IMR-90 (cell line): ENCODE data around the gene CHST14. TPM values are rescaled to one million over a fixed set of nuclear protein-coding genes. Genes with fewer than 3 reads are reported as not detected.

Experiments
- ATAC-seq: fragments of 200-7000 bp; cut with Tn5 transposase; 2 replicates; pipeline ENCODE4 v1.9.1; 2020; ENCODE audit warnings: low read depth, mild to moderate bottlenecking, moderate library complexity
- BruUV-seq: library from RNA; stranded (reverse); fragments of 400-500 nt; replicated peaks from 2 replicates; lab custom pipeline; 2021; lab: Mats Ljungman, UMichigan
- CTCF ChIA-PET: fragments of 300-600 bp; formaldehyde crosslinking; extraction: SDS; loops from one replicate; lab custom pipeline; 2021; ENCODE audit warnings: antibody characterized with exemption; lab: Yijun Ruan, JAX
- POLR2A ChIA-PET: fragments of 300-600 bp; sonication (Branson Sonifier 250); formaldehyde crosslinking; loops from one replicate; lab custom pipeline; 2022; ENCODE audit warnings: antibody characterized with exemption; ENCODE audit not compliant: unreplicated experiment; lab: Charles Lee
- DNase-seq: peaks from one replicate; pipeline ENCODE4 v3.0.0; 2013
- H2AFZ ChIP-seq: replicated peaks from 2 replicates; pipeline ENCODE3; 2013; ENCODE audit warnings: low read length, mild to moderate bottlenecking; ENCODE audit not compliant: poor library complexity
- H2AK5ac ChIP-seq: 2 replicates; pipeline ENCODE4 v1.6.1; 2013; ENCODE audit warnings: low read depth, low read length, inconsistent platforms
- H2AK9ac ChIP-seq: replicated peaks from 2 replicates; pipeline ENCODE3; 2013; ENCODE audit warnings: mild to moderate bottlenecking, low read depth, low read length, moderate library complexity; ENCODE audit not compliant: poor library complexity
- H2BK120ac ChIP-seq: 2 replicates; pipeline ENCODE4 v1.6.1; 2013; ENCODE audit warnings: low read depth, low read length, inconsistent platforms
- H2BK15ac ChIP-seq: 3 replicates; pipeline ENCODE4 v1.6.1; 2013; ENCODE audit warnings: low read depth, low read length, inconsistent platforms
- H2BK20ac ChIP-seq: 2 replicates; pipeline ENCODE4 v1.6.1; 2013; ENCODE audit warnings: low read depth, mild to moderate bottlenecking, inconsistent platforms, low read length, moderate library complexity
- H2BK5ac ChIP-seq: 2 replicates; pipeline ENCODE4 v1.6.1; 2013; ENCODE audit warnings: mild to moderate bottlenecking, low read depth, low read length, inconsistent platforms; ENCODE audit not compliant: poor library complexity, severe bottlenecking
- H3K14ac ChIP-seq: replicated peaks from 2 replicates; pipeline ENCODE4 v1.6.1; 2013; ENCODE audit warnings: low read depth, low read length, inconsistent platforms
- H3K18ac ChIP-seq: 2 replicates; pipeline ENCODE4 v1.6.1; 2013; ENCODE audit warnings: low read depth, low read length, control low read depth
- H3K23ac ChIP-seq: 2 replicates; pipeline ENCODE4 v1.6.1; 2013; ENCODE audit warnings: low read depth, low read length, inconsistent platforms
- H3K27ac ChIP-seq: 2 replicates; pipeline ENCODE4 v1.5.1; 2013; ENCODE audit warnings: mild to moderate bottlenecking, control low read depth, low read length; ENCODE audit not compliant: insufficient read depth
- H3K27me3 ChIP-seq: 2 replicates; pipeline ENCODE4 v1.6.1; 2013; ENCODE audit warnings: low read length; ENCODE audit not compliant: control insufficient read depth, insufficient read depth
- H3K36me3 ChIP-seq: 2 replicates; pipeline ENCODE4 v1.6.1; 2013; ENCODE audit warnings: low read length, mixed read lengths; ENCODE audit not compliant: control insufficient read depth, insufficient read depth
- H3K4ac ChIP-seq: 2 replicates; pipeline ENCODE4 v1.6.1; 2013; ENCODE audit warnings: low read depth, low read length, inconsistent platforms
- H3K4me1 ChIP-seq: 2 replicates; pipeline ENCODE4 v1.6.1; 2013; ENCODE audit warnings: low read length, mixed read lengths; ENCODE audit not compliant: control insufficient read depth, insufficient read depth
- H3K4me2 ChIP-seq: 2 replicates; pipeline ENCODE4 v1.6.1; 2013; ENCODE audit warnings: low read depth, mild to moderate bottlenecking, control low read depth, low read length, moderate library complexity
- H3K4me3 ChIP-seq: 2 replicates; pipeline ENCODE4 v1.5.1; 2013; ENCODE audit warnings: low read depth, mild to moderate bottlenecking, control low read depth, low read length, moderate library complexity; ENCODE audit not compliant: insufficient read depth
- H3K56ac ChIP-seq: 2 replicates; pipeline ENCODE4 v1.6.1; 2013; ENCODE audit warnings: low read length, inconsistent platforms; ENCODE audit not compliant: insufficient read depth; ENCODE audit errors: extremely low read depth
- H3K79me1 ChIP-seq, 2 experiments: 2 replicates each; pipeline ENCODE4 v1.6.1; 2013; ENCODE audit warnings: low read length in 2 of 2, inconsistent platforms in 1 of 2, low read depth in 1 of 2
- H3K9ac ChIP-seq: 2 replicates; pipeline ENCODE4 v1.6.1; 2013; ENCODE audit warnings: low read depth, low read length, control low read depth
- H3K9me1 ChIP-seq: 2 replicates; pipeline ENCODE4 v1.6.1; 2013; ENCODE audit warnings: low read length, inconsistent platforms; ENCODE audit not compliant: insufficient read depth
- H3K9me3 ChIP-seq: 2 replicates; pipeline ENCODE4 v1.6.1; 2013; ENCODE audit warnings: low read length; ENCODE audit not compliant: control insufficient read depth, insufficient read depth
- H4K20me1 ChIP-seq: 2 replicates; pipeline ENCODE4 v1.6.1; 2013; ENCODE audit warnings: low read length, inconsistent platforms; ENCODE audit not compliant: insufficient read depth
- H4K5ac ChIP-seq: 2 replicates; pipeline ENCODE4 v1.6.1; 2013; ENCODE audit warnings: mild to moderate bottlenecking, low read depth, low read length, control low read depth
- H4K8ac ChIP-seq, 2 experiments: 2 replicates each; pipeline ENCODE4 v1.6.1; 2013; ENCODE audit warnings: low read depth in 2 of 2, low read length in 2 of 2, control low read depth in 1 of 2, inconsistent platforms in 1 of 2
- H4K91ac ChIP-seq: 2 replicates; pipeline ENCODE4 v1.6.1; 2013; ENCODE audit warnings: low read depth, low read length, inconsistent platforms; ENCODE audit not compliant: insufficient read depth
- CHD1 ChIP-seq: IDR thresholded peaks from 2 replicates; pipeline ENCODE4 v1.6.1; 2012; ENCODE audit warnings: low read depth, low read length, improper control_type of control experiment
- MAFK ChIP-seq: IDR thresholded peaks from 2 replicates; pipeline ENCODE4 v1.6.1; 2012; ENCODE audit warnings: low read depth, low read length, improper control_type of control experiment
- MXI1 ChIP-seq: IDR thresholded peaks from 2 replicates; pipeline ENCODE4 v1.6.1; 2012; ENCODE audit warnings: low read depth, mild to moderate bottlenecking, low read length, moderate library complexity, borderline replicate concordance
- RAD21 ChIP-seq: IDR thresholded peaks from 2 replicates; pipeline ENCODE4 v1.6.1; 2012; ENCODE audit warnings: low read length, improper control_type of control experiment
- WGBS, 2 experiments: methylation state at CpG; one replicate each; pipeline versions ENCODE4 v1.1.5 to v1.1.7; 2013; ENCODE audit warnings: missing lambda C conversion rate in 2 of 2; ENCODE audit not compliant: insufficient read length in 1 of 2; ENCODE audit errors: extremely low coverage in 2 of 2; 5-methylcytosine and 5-hydroxymethylcytosine counted together
- dilution Hi-C: fragments of 300-500 bp; cut with HindIII; formaldehyde crosslinking; loops from one replicate; pipeline ENCODE4 v1.14.3; 2018; ENCODE audit warnings: low sequenced_read_pairs; ENCODE audit not compliant: unreplicated experiment
- in situ Hi-C: fragments of 300-500 bp; cut with MboI; formaldehyde crosslinking; loops from 3 replicates; pipeline ENCODE4 v1.14.3; 2019; ENCODE audit warnings: low sequenced_read_pairs, inconsistent platforms, mixed read lengths
- intact Hi-C: fragments of 100-400 bp; cut with micrococcal nuclease; formaldehyde crosslinking; loops from 2 replicates; pipeline ENCODE4 v1.10.0; 2022
- polyA plus RNA-seq, 3 experiments: library from polyadenylated mRNA; depleted of rRNA; stranded (reverse); fragments of >200 nt; gene quantifications; 2 replicates each; pipeline ENCODE4 v1.2.3, GENCODE V29; 2012; ENCODE audit warnings: low replicate concordance in 1 of 3
- total RNA-seq: library from RNA; depleted of rRNA; stranded (reverse); fragments of >200 nt; gene quantifications from 2 replicates; pipeline ENCODE4 v1.2.3, GENCODE V29; 2012
- TF ChIP-seq, protein P1 (sequence below): fragments of 150-350 bp; IDR thresholded peaks from 2 replicates; pipeline ENCODE4 v1.6.1; 2016; ENCODE audit warnings: low read depth, mild to moderate bottlenecking, low read length, moderate library complexity, borderline replicate concordance
- TF ChIP-seq, protein P2 (sequence below): conservative IDR thresholded peaks from 2 replicates; pipeline ENCODE4 v1.5.1; 2012; ENCODE audit warnings: mild to moderate bottlenecking, low read depth, low read length, improper control_type of control experiment

The CHST14 gene
- total and polyA plus RNA-seq, 2 of the 4 experiments (the other 2 are of a cell fraction) = 3.8 to 19.5 TPM

DNA sequence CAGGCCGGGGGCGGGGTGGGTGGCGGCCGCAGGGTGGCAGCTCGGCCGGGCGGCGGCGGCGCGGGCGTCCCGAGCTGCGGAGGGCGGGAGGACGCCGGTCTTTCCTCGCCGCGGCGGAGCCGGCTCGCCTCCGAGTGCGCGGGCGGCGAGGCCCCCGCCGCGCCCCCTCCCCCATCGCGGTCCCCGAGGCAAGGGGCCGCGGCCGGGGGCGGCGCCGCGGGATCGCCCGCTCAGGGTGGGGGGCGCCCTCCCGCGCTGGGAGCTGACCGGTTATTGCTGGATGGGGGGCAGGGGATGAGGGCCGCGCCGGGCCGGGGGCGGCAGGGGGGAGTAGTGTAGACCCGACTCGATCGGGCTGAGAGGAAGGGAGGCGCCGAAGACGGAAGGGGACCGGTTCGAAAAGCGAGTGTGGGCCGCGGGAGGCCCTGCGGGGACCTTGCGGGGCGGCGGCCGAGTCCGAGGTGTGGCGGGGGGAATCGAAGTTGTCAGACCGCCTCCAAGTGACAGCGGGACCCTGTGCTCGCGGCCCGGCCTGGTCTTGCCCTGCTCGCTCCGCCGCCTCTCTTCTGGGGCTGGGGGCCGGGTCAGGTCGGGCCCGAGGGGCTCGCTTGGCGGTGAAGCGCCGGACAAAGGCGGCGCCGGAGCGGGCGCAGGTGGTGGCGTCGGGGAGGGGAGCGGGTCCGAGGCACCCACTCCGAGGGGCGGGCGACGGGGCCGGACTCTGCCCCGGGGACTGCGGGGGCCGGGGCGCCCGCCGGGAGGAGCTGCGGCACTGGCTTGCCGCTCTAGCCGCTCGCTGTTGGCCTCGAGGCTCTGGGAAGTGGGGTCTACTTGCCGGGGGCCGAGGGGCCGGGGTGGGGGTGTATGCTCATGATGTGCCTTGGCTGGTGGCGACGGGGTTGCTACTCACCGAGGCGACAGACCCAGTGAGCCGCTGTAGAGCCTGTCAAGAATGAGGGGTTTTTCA is 28.9 kb upstream of the CHST14 start:
- 3% methylated on average over 33 of the region's 119 CpGs; no CpG with 5 or more reads in 1 of the 2 experiments for WGBS, 2 experiments
- ATAC-seq (no peak; the same call in 1 of the 2 replicates), DNase-seq (no peak)
- Histone ChIP-seq H2BK5ac (no peak overlapping the region), H2BK20ac (no peak overlapping the region), H3K18ac (no peak overlapping the region), H2BK15ac (no peak overlapping the region), H3K4me1 (peaks cover 18% of the 10 kb centered on the region), H2AFZ (peak overlapping the region; percentile 79), H2AK5ac (no peak overlapping the region), H4K91ac (no peak overlapping the region), H3K4ac (no peak overlapping the region), H3K4me2 (peak overlapping the region; percentile 79), H2BK120ac (no peak overlapping the region), H3K27ac (no peak overlapping the region; the same call in 1 of the 2 replicates), H3K27me3 (peaks cover 34% of the 10 kb centered on the region), H4K20me1 (peaks cover 46% of the 10 kb centered on the region), H3K56ac (no peak overlapping the region), H2AK9ac (no peak overlapping the region), H3K79me1 (peaks cover 17 to 44% of the 10 kb centered on the region in 2 experiments), H4K5ac (no peak overlapping the region), H3K14ac (no peak overlapping the region), H3K9ac (peak overlapping the region; percentile 55), H3K36me3 (no peaks in the 10 kb centered on the region), H3K4me3 (peak overlapping the region; percentile 83), H3K9me1 (peaks cover 12% of the 10 kb centered on the region), H3K9me3 (no peaks in the 10 kb centered on the region), H3K23ac (no peak overlapping the region), H4K8ac (no peak overlapping the region)
- in situ Hi-C loops = no loop called here
- dilution Hi-C loops = no loop called here
- TF ChIP-seq, protein P1, sequence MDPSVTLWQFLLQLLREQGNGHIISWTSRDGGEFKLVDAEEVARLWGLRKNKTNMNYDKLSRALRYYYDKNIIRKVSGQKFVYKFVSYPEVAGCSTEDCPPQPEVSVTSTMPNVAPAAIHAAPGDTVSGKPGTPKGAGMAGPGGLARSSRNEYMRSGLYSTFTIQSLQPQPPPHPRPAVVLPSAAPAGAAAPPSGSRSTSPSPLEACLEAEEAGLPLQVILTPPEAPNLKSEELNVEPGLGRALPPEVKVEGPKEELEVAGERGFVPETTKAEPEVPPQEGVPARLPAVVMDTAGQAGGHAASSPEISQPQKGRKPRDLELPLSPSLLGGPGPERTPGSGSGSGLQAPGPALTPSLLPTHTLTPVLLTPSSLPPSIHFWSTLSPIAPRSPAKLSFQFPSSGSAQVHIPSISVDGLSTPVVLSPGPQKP = no peak
- TF ChIP-seq MXI1 (no peak), CHD1 (no peak), RAD21 (peak; percentile 17; the same call in 1 of the 2 replicates), MAFK (no peak)
- TF ChIP-seq, protein P2, sequence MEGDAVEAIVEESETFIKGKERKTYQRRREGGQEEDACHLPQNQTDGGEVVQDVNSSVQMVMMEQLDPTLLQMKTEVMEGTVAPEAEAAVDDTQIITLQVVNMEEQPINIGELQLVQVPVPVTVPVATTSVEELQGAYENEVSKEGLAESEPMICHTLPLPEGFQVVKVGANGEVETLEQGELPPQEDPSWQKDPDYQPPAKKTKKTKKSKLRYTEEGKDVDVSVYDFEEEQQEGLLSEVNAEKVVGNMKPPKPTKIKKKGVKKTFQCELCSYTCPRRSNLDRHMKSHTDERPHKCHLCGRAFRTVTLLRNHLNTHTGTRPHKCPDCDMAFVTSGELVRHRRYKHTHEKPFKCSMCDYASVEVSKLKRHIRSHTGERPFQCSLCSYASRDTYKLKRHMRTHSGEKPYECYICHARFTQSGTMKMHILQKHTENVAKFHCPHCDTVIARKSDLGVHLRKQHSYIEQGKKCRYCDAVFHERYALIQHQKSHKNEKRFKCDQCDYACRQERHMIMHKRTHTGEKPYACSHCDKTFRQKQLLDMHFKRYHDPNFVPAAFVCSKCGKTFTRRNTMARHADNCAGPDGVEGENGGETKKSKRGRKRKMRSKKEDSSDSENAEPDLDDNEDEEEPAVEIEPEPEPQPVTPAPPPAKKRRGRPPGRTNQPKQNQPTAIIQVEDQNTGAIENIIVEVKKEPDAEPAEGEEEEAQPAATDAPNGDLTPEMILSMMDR = 0 out of 2 replicates have a peak, but pooled peaks have one; percentile 23
- CTCF ChIA-PET = no interaction called here
- intact Hi-C loops = loop anchor here (5.0 kb wide), 1 partner anchor 70 kb away; no protein-coding TSS in a partner anchor
- POLR2A ChIA-PET = interaction anchor here (0.5 to 0.6 kb wide), 2 partner anchors 342 to 1314 kb away, joined by 6 to 14 read pairs; no protein-coding TSS in a partner anchor
- BruUV-seq = no TSS peak
